GM21737 (cell line): ENCODE data around the gene RNU5D-1.
A peak's percentile ranks its signal among the peaks of the same experiment; 100 is the strongest.
"Not testable (repeated sequence)": the region's sequence is repeated elsewhere in the genome, so short reads cannot be mapped to it uniquely, and the experiment has no call there.

ENCODE experiments used
- ATAC-seq: cut with Tn5 transposase; IDR thresholded peaks from one replicate; pipeline ENCODE4 v1.9.1; 2021; ENCODE audit warnings: mild to moderate bottlenecking, moderate library complexity; ENCODE audit not compliant: unreplicated experiment

Gene RNU5D-1

GRCh38 chr1:44730741-44731512 lies at the start of gene RNU5D-1:
Gene RNU5D-1, minus strand, starts transcription at chr1:44731170.
- peak; percentile 53 for ATAC-seq

- ATAC-seq = no peak
Observed at GRCh38 chr1:44780583-44781121, 49.7 kb upstream of the RNU5D-1 start.

- no peak for ATAC-seq
Observed at GRCh38 chr1:44778705-44779576, 48.0 kb upstream of the RNU5D-1 start.

GRCh38 chr1:44777969-44778635 lies 47.1 kb upstream of the RNU5D-1 start:
- ATAC-seq = no peak

GRCh38 chr1:44777547-44777946 lies 46.6 kb upstream of the RNU5D-1 start:
- no peak for ATAC-seq

- no peak for ATAC-seq
Observed at GRCh38 chr1:44776730-44777068, 45.7 kb upstream of the RNU5D-1 start.

GRCh38 chr1:44775930-44776729 lies 45.2 kb upstream of the RNU5D-1 start:
- ATAC-seq = peak; percentile 18

GRCh38 chr1:44775078-44775929 lies 44.3 kb upstream of the RNU5D-1 start, which contains the start of gene RPS8:
Gene RPS8, plus strand, starts transcription at chr1:44775540. Its CDS starts 57 bp downstream, at chr1:44775597.
- ATAC-seq = peak; percentile 73

GRCh38 chr1:44766421-44766820 lies 35.5 kb upstream of the RNU5D-1 start:
- ATAC-seq = not testable (repeated sequence)

GRCh38 chr1:44760876-44761275 lies 29.9 kb upstream of the RNU5D-1 start:
- no peak for ATAC-seq

GRCh38 chr1:44759077-44759476 lies 28.1 kb upstream of the RNU5D-1 start:
- ATAC-seq = no peak

- ATAC-seq = no peak
Observed at GRCh38 chr1:44757420-44757819, 26.4 kb upstream of the RNU5D-1 start.

- ATAC-seq = no peak
Observed at GRCh38 chr1:44747878-44748277, 16.9 kb upstream of the RNU5D-1 start.

- ATAC-seq = no peak
Observed at GRCh38 chr1:44743211-44743610, 12.2 kb upstream of the RNU5D-1 start.

GRCh38 chr1:44740179-44740617 lies 9.2 kb upstream of the RNU5D-1 start:
- ATAC-seq = no peak

- ATAC-seq = peak; percentile 97
Observed at GRCh38 chr1:44739307-44740178, 8.6 kb upstream of the RNU5D-1 start, which contains the start of gene KIF2C. Gene KIF2C, plus strand, starts transcription at chr1:44739837. Its CDS starts 96 bp downstream, at chr1:44739933.

- ATAC-seq = not testable (repeated sequence)
Observed at GRCh38 chr1:44738953-44739306, 8.0 kb upstream of the RNU5D-1 start.

- ATAC-seq = no peak
Observed at GRCh38 chr1:44735992-44736391, 5.0 kb upstream of the RNU5D-1 start.
